ENCODE data around the gene TNFSF4.

TNFSF4 gene

GRCh38 chr1:173205146-173206051, 1.7 kb downstream of the TNFSF4 start:
- peaks cover 8% of the 10 kb centered on the region for H3K27me3 Mint-ChIP-seq (ENCODE audit: low read depth, poor library complexity)
- no peak overlapping the region for H3K27ac Mint-ChIP-seq
- H3K4me3 Mint-ChIP-seq, result no peak overlapping the region
- no peaks in the 10 kb centered on the region for H3K9me3 Mint-ChIP-seq
- no peak for TF ChIP-seq CTCF (IDR thresholded peaks at IDR 0.05)
- no peak for DNase-seq
- H3K4me1 Mint-ChIP-seq, result peaks cover 4% of the 10 kb centered on the region
- no peaks in the 10 kb centered on the region for H3K36me3 Mint-ChIP-seq (ENCODE audit: low read depth)

- H3K36me3 Mint-ChIP-seq (ENCODE audit: low read depth), result no peaks in the 10 kb centered on the region
- no peaks in the 10 kb centered on the region for H3K4me1 Mint-ChIP-seq
- peaks cover 4% of the 10 kb centered on the region for H3K27me3 Mint-ChIP-seq (ENCODE audit: low read depth, poor library complexity)
- H3K27ac Mint-ChIP-seq, result no peak overlapping the region
- DNase-seq, result no peak
- H3K9me3 Mint-ChIP-seq, result no peaks in the 10 kb centered on the region
- TF ChIP-seq CTCF (IDR thresholded peaks at IDR 0.05), result no peak
- no peak overlapping the region for H3K4me3 Mint-ChIP-seq
Measured at GRCh38 chr1:173204693-173205092, 2.4 kb downstream of the TNFSF4 start.

- H3K27me3 Mint-ChIP-seq (ENCODE audit: low read depth, poor library complexity), result peaks cover 9% of the 10 kb centered on the region
- peak; percentile 8 for DNase-seq
- no peaks in the 10 kb centered on the region for H3K9me3 Mint-ChIP-seq
- peak; percentile 42 for TF ChIP-seq CTCF (IDR thresholded peaks at IDR 0.05)
- no peak overlapping the region for H3K4me3 Mint-ChIP-seq
- no peaks in the 10 kb centered on the region for H3K36me3 Mint-ChIP-seq (ENCODE audit: low read depth)
- H3K27ac Mint-ChIP-seq, result no peak overlapping the region
- no peaks in the 10 kb centered on the region for H3K4me1 Mint-ChIP-seq
Measured at GRCh38 chr1:173202424-173203145, 4.5 kb downstream of the TNFSF4 start.

- Mint-ChIP-seq H3K36me3 (ENCODE audit: low read depth) (no peaks in the 10 kb centered on the region), H3K4me1 (no peaks in the 10 kb centered on the region), H3K9me3 (no peaks in the 10 kb centered on the region), H3K27me3 (ENCODE audit: low read depth, poor library complexity) (peaks cover 9% of the 10 kb centered on the region), H3K27ac (no peak overlapping the region), H3K4me3 (no peak overlapping the region)
- TF ChIP-seq CTCF (IDR thresholded peaks at IDR 0.05), result no peak
- no peak for DNase-seq
Measured at GRCh38 chr1:173201969-173202368, 5.2 kb downstream of the TNFSF4 start.

- Mint-ChIP-seq H3K4me1 (no peaks in the 10 kb centered on the region), H3K4me3 (no peak overlapping the region), H3K9me3 (no peaks in the 10 kb centered on the region), H3K27me3 (ENCODE audit: low read depth, poor library complexity) (peaks cover 5% of the 10 kb centered on the region), H3K27ac (no peak overlapping the region), H3K36me3 (ENCODE audit: low read depth) (no peaks in the 10 kb centered on the region)
- no peak for DNase-seq
- no peak for TF ChIP-seq CTCF (IDR thresholded peaks at IDR 0.05)
Measured at GRCh38 chr1:173195596-173196088, 11.5 kb downstream of the TNFSF4 start.
